ENCODE measurements around the gene CCDC97.

GRCh38 chr19:41288673-41289530 lies 21.1 kb upstream of the CCDC97 start:
- TF ChIP-seq CTCF (IDR thresholded peaks at IDR 0.05), result no peak
- no peak for TF ChIP-seq POLR2A (IDR thresholded peaks at IDR 0.05)
